Panc1 (cell line): ENCODE measurements around the gene FCN1. TPM values are rescaled to one million over a fixed set of nuclear protein-coding genes. Genes with fewer than 3 reads are reported as not detected.

ENCODE experiments used
- ATAC-seq: fragments of 200-7000 bp; cut with Tn5 transposase; 2 replicates; pipeline ENCODE4 v1.9.1; 2020; ENCODE audit warnings: mild to moderate bottlenecking, moderate library complexity
- BruUV-seq: library from RNA; stranded (reverse); fragments of 400-500 nt; replicated peaks from 2 replicates; lab custom pipeline; 2021; lab: Mats Ljungman, UMichigan
- CTCF ChIA-PET: fragments of 300-600 bp; sonication (Branson Sonifier 250); formaldehyde crosslinking; loops from one replicate; lab custom pipeline; 2022; ENCODE audit warnings: antibody characterized with exemption; lab: Charles Lee
- POLR2A ChIA-PET: fragments of 300-600 bp; sonication (Branson Sonifier 250); formaldehyde crosslinking; loops from one replicate; lab custom pipeline; 2022; ENCODE audit warnings: antibody characterized with exemption; lab: Charles Lee
- DNase-seq: peaks from one replicate; pipeline ENCODE4 v3.0.0-alpha.2; 2010; ENCODE audit warnings: low read depth, low spot score
- H3K27ac ChIP-seq: 2 replicates; pipeline ENCODE4 v1.5.1; 2011; ENCODE audit warnings: mild to moderate bottlenecking, low read length, inconsistent platforms
- H3K27me3 ChIP-seq: fragments of 200-500 bp; sonication (Bioruptor generic); 2 replicates; pipeline ENCODE4 v1.6.0; 2014; ENCODE audit warnings: low read length, inconsistent platforms; ENCODE audit not compliant: control insufficient read depth, insufficient read depth
- H3K36me3 ChIP-seq: fragments of 200-500 bp; sonication (Bioruptor generic); 2 replicates; pipeline ENCODE4 v1.5.1; 2014; ENCODE audit warnings: inconsistent platforms, mild to moderate bottlenecking, low read length, moderate library complexity; ENCODE audit not compliant: control insufficient read depth, insufficient read depth
- H3K4me1 ChIP-seq: 2 replicates; pipeline ENCODE4 v1.5.1; 2011; ENCODE audit warnings: inconsistent platforms, mild to moderate bottlenecking, low read length, moderate library complexity; ENCODE audit not compliant: control insufficient read depth, insufficient read depth
- H3K4me3 ChIP-seq, 2 experiments: 2 replicates each; pipeline ENCODE4 v1.5.1; 2011 to 2012; ENCODE audit warnings: low read depth in 2 of 2, low read length in 2 of 2, mild to moderate bottlenecking in 2 of 2, inconsistent platforms in 1 of 2, moderate library complexity in 1 of 2
- H3K9me3 ChIP-seq: fragments of 200-500 bp; sonication (Bioruptor generic); 2 replicates; pipeline ENCODE4 v1.5.1; 2014; ENCODE audit warnings: low read depth, mild to moderate bottlenecking, inconsistent platforms, low read length, moderate library complexity; ENCODE audit not compliant: control insufficient read depth, insufficient read depth
- POLR2AphosphoS5 ChIP-seq: IDR thresholded peaks from 2 replicates; pipeline ENCODE4 v1.6.1; 2012; ENCODE audit warnings: mild to moderate bottlenecking, low read depth, low read length, moderate library complexity
- SIN3A ChIP-seq: IDR thresholded peaks from 2 replicates; pipeline ENCODE4 v1.6.1; 2012; ENCODE audit warnings: low read depth, mild to moderate bottlenecking, low read length, moderate library complexity, borderline replicate concordance; ENCODE audit not compliant: insufficient read depth
- TCF7L2 ChIP-seq: IDR thresholded peaks from 2 replicates; pipeline ENCODE4 v1.6.1; 2011; ENCODE audit warnings: mild to moderate bottlenecking, low read depth, low read length, inconsistent platforms
- in situ Hi-C: cut with HindIII; loops from 2 replicates; pipeline ENCODE4 v1.10.0; 2016; ENCODE audit warnings: low sequenced_read_pairs, low pct_unique_long_range_greater_than_20kb
- intact Hi-C: fragments of 100-400 bp; cut with micrococcal nuclease; formaldehyde crosslinking; loops from one replicate; pipeline ENCODE4 v1.10.0; 2022; ENCODE audit not compliant: unreplicated experiment
- total RNA-seq: library from RNA; stranded (reverse); gene quantifications from one replicate; pipeline ENCODE4 v1.2.1, GENCODE V29; 2021; ENCODE audit not compliant: unreplicated experiment
- TF ChIP-seq, protein P1 (sequence below): fragments of 450-650 bp; IDR thresholded peaks from 2 replicates; pipeline ENCODE4 v1.5.1; 2017; ENCODE audit warnings: mild to moderate bottlenecking
- TF ChIP-seq, protein P2 (sequence below), 2 experiments: IDR thresholded peaks; 2 replicates each; pipeline ENCODE4 v1.6.1; 2011 to 2012; ENCODE audit warnings: low read depth in 2 of 2, control low read depth in 1 of 2, low read length in 1 of 2, mild to moderate bottlenecking in 1 of 2, moderate library complexity in 1 of 2; ENCODE audit not compliant: insufficient read depth in 1 of 2

The FCN1 gene
- total RNA-seq, 1 experiment from 2014 or later: not detected

DNA sequence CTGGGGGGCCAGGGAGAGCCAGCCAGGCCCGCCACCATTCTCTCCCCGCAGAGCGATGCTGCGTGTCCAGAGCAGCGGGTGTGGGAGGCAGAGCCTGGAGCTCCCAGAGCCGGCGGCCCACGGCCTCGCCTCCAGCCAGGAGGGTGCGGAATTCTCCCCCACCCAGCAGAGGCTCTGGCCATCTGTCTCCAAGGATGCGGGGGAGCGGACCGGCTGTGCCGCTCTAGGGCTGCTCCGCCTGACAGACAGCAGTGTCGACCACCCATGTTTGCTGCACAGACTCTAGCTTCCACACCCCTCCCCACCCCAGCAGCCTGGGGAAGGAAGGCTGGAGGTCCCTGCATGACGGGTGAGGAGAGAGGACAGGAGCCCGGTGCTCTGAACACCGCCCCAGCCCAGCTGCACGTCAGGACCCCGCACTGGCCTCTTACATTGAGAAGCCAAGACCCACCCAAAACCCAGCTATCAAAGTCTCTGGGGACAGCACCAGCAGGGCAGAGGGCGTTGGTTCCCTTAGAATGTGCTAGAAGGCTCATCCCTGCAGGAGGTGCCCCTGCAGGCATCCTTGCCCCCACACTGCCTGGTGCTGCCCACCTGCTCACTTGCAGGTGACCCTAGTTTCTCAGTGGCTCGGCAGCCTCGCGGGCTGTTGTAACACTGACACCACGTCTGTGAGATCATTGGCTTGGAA, 29.7 kb upstream of the FCN1 start:
- no peaks in the 10 kb centered on the region for H3K27me3 ChIP-seq
- in situ Hi-C loops (no loop called here), intact Hi-C loops (no loop called here)
- no peak overlapping the region for H3K27ac ChIP-seq
- ATAC-seq (no peak), DNase-seq (no peak)
- TF ChIP-seq, protein P1, sequence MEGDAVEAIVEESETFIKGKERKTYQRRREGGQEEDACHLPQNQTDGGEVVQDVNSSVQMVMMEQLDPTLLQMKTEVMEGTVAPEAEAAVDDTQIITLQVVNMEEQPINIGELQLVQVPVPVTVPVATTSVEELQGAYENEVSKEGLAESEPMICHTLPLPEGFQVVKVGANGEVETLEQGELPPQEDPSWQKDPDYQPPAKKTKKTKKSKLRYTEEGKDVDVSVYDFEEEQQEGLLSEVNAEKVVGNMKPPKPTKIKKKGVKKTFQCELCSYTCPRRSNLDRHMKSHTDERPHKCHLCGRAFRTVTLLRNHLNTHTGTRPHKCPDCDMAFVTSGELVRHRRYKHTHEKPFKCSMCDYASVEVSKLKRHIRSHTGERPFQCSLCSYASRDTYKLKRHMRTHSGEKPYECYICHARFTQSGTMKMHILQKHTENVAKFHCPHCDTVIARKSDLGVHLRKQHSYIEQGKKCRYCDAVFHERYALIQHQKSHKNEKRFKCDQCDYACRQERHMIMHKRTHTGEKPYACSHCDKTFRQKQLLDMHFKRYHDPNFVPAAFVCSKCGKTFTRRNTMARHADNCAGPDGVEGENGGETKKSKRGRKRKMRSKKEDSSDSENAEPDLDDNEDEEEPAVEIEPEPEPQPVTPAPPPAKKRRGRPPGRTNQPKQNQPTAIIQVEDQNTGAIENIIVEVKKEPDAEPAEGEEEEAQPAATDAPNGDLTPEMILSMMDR: no peak
- no peak for TF ChIP-seq SIN3A
- TF ChIP-seq, protein P2, sequence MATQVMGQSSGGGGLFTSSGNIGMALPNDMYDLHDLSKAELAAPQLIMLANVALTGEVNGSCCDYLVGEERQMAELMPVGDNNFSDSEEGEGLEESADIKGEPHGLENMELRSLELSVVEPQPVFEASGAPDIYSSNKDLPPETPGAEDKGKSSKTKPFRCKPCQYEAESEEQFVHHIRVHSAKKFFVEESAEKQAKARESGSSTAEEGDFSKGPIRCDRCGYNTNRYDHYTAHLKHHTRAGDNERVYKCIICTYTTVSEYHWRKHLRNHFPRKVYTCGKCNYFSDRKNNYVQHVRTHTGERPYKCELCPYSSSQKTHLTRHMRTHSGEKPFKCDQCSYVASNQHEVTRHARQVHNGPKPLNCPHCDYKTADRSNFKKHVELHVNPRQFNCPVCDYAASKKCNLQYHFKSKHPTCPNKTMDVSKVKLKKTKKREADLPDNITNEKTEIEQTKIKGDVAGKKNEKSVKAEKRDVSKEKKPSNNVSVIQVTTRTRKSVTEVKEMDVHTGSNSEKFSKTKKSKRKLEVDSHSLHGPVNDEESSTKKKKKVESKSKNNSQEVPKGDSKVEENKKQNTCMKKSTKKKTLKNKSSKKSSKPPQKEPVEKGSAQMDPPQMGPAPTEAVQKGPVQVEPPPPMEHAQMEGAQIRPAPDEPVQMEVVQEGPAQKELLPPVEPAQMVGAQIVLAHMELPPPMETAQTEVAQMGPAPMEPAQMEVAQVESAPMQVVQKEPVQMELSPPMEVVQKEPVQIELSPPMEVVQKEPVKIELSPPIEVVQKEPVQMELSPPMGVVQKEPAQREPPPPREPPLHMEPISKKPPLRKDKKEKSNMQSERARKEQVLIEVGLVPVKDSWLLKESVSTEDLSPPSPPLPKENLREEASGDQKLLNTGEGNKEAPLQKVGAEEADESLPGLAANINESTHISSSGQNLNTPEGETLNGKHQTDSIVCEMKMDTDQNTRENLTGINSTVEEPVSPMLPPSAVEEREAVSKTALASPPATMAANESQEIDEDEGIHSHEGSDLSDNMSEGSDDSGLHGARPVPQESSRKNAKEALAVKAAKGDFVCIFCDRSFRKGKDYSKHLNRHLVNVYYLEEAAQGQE (IDR thresholded peaks at IDR 0.05; ENCODE audit: insufficient read depth in 1 of 2, low read depth in 2 of 2, low read length in 1 of 2): no peak
- no peak for TF ChIP-seq TCF7L2
- TF ChIP-seq POLR2AphosphoS5: no peak
- H3K4me1 ChIP-seq: no peaks in the 10 kb centered on the region
- H3K9me3 ChIP-seq: no peaks in the 10 kb centered on the region
- CTCF ChIA-PET: no interaction called here
- H3K4me3 ChIP-seq: no peak overlapping the region
- POLR2A ChIA-PET: no interaction called here
- H3K36me3 ChIP-seq: no peaks in the 10 kb centered on the region
- no TSS peak for BruUV-seq

DNA sequence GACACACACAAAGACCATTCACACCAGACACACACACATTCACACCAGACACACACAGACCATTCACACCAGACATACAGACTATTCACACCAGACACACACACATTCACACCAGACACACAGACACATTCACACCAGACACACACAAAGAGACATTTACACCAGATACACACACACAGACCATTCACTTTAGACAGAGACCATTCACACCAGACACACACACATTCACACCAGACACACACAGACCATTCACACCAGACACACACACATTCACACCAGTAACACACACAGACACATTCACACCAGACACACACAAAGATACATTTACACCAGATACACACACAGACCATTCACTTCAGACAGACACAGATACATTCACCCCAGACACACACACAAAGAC, 29.0 kb upstream of the FCN1 start:
- TF ChIP-seq TCF7L2: no peak
- TF ChIP-seq POLR2AphosphoS5: no peak
- TF ChIP-seq, protein P1: no peak
- TF ChIP-seq, protein P2 (IDR thresholded peaks at IDR 0.05; ENCODE audit: insufficient read depth in 1 of 2, low read depth in 2 of 2, low read length in 1 of 2): no peak
- TF ChIP-seq SIN3A: no peak
- BruUV-seq: no TSS peak
- ATAC-seq (no peak), DNase-seq (no peak)
- Histone ChIP-seq H3K4me3 (no peak overlapping the region), H3K36me3 (no peaks in the 10 kb centered on the region), H3K9me3 (no peaks in the 10 kb centered on the region), H3K27me3 (no peaks in the 10 kb centered on the region), H3K27ac (no peak overlapping the region), H3K4me1 (no peaks in the 10 kb centered on the region)
- ChIA-PET CTCF (no interaction called here), POLR2A (no interaction called here)
- intact Hi-C loops: no loop called here
- in situ Hi-C loops: no loop called here
